HUES6 (cell line): ENCODE data around the gene ZXDC.

ENCODE experiments used
- H3K27ac ChIP-seq: 2 replicates; pipeline ENCODE4 v1.7.0; 2013; ENCODE audit warnings: low read depth, mild to moderate bottlenecking, low read length, inconsistent platforms
- H3K27me3 ChIP-seq: 2 replicates; pipeline ENCODE4 v1.6.1; 2013; ENCODE audit warnings: low read length; ENCODE audit not compliant: control insufficient read depth, insufficient read depth
- H3K36me3 ChIP-seq: 2 replicates; pipeline ENCODE4 v1.6.1; 2013; ENCODE audit warnings: low read length; ENCODE audit not compliant: control insufficient read depth, insufficient read depth
- H3K4me1 ChIP-seq: 2 replicates; pipeline ENCODE4 v1.6.1; 2013; ENCODE audit warnings: low read length; ENCODE audit not compliant: control insufficient read depth, insufficient read depth
- H3K4me3 ChIP-seq: 2 replicates; pipeline ENCODE4 v1.5.1; 2013; ENCODE audit warnings: low read depth, low read length
- H3K9ac ChIP-seq: one replicate; pipeline ENCODE4 v1.6.1; 2013; ENCODE audit warnings: mild to moderate bottlenecking, low read length
- H3K9me3 ChIP-seq: 2 replicates; pipeline ENCODE4 v1.6.1; 2013; ENCODE audit warnings: low read depth, low read length; ENCODE audit not compliant: control insufficient read depth, insufficient read depth

ZXDC gene

GRCh38 chr3:126459111-126459762, 16.5 kb downstream of the ZXDC start:
- Histone ChIP-seq H3K4me1 (no peaks in the 10 kb centered on the region), H3K27ac (no peak overlapping the region), H3K9ac (no peak overlapping the region), H3K9me3 (no peaks in the 10 kb centered on the region), H3K27me3 (no peaks in the 10 kb centered on the region), H3K4me3 (no peak overlapping the region), H3K36me3 (peaks cover 88% of the 10 kb centered on the region)

GRCh38 chr3:126456766-126457388, 18.8 kb downstream of the ZXDC start:
- Histone ChIP-seq H3K4me3 (no peak overlapping the region), H3K27me3 (no peaks in the 10 kb centered on the region), H3K27ac (no peak overlapping the region), H3K4me1 (no peaks in the 10 kb centered on the region), H3K36me3 (peaks cover 85% of the 10 kb centered on the region), H3K9ac (no peak overlapping the region), H3K9me3 (no peaks in the 10 kb centered on the region)

GRCh38 chr3:126456211-126456610, 19.5 kb downstream of the ZXDC start:
- no peak overlapping the region for H3K27ac ChIP-seq
- no peak overlapping the region for H3K4me3 ChIP-seq
- no peak overlapping the region for H3K9ac ChIP-seq
- no peaks in the 10 kb centered on the region for H3K9me3 ChIP-seq
- no peaks in the 10 kb centered on the region for H3K4me1 ChIP-seq
- H3K36me3 ChIP-seq = peaks cover 84% of the 10 kb centered on the region
- no peaks in the 10 kb centered on the region for H3K27me3 ChIP-seq

- no peak overlapping the region for H3K9ac ChIP-seq
- H3K36me3 ChIP-seq = peaks cover 84% of the 10 kb centered on the region
- no peak overlapping the region for H3K4me3 ChIP-seq
- no peaks in the 10 kb centered on the region for H3K4me1 ChIP-seq
- H3K27ac ChIP-seq = no peak overlapping the region
- H3K9me3 ChIP-seq = no peaks in the 10 kb centered on the region
- no peaks in the 10 kb centered on the region for H3K27me3 ChIP-seq
These were observed 21.1 kb downstream of the ZXDC start for GRCh38 chr3:126454437-126455198.

- no peak overlapping the region for H3K27ac ChIP-seq
- no peaks in the 10 kb centered on the region for H3K9me3 ChIP-seq
- no peaks in the 10 kb centered on the region for H3K4me1 ChIP-seq
- H3K4me3 ChIP-seq = no peak overlapping the region
- H3K9ac ChIP-seq = no peak overlapping the region
- peaks cover 78% of the 10 kb centered on the region for H3K36me3 ChIP-seq
- no peaks in the 10 kb centered on the region for H3K27me3 ChIP-seq
These were observed 21.7 kb downstream of the ZXDC start for GRCh38 chr3:126454025-126454424.

- Histone ChIP-seq H3K4me1 (no peaks in the 10 kb centered on the region), H3K36me3 (peaks cover 68% of the 10 kb centered on the region)
These were observed 23.5 kb downstream of the ZXDC start for GRCh38 chr3:126452213-126452612.

GRCh38 chr3:126451511-126451910, 24.2 kb downstream of the ZXDC start:
- no peaks in the 10 kb centered on the region for H3K9me3 ChIP-seq
- H3K27ac ChIP-seq = no peak overlapping the region
- peaks cover 61% of the 10 kb centered on the region for H3K36me3 ChIP-seq
- no peaks in the 10 kb centered on the region for H3K27me3 ChIP-seq
- H3K4me3 ChIP-seq = no peak overlapping the region
- peaks cover 2% of the 10 kb centered on the region; the same call in 1 of the 2 replicates for H3K4me1 ChIP-seq
- no peak overlapping the region for H3K9ac ChIP-seq

More at GRCh38 chr3:126452213-126452612, 23.5 kb downstream of the ZXDC start:
- Histone ChIP-seq H3K9me3 (no peaks in the 10 kb centered on the region), H3K27me3 (no peaks in the 10 kb centered on the region), H3K27ac (no peak overlapping the region), H3K9ac (no peak overlapping the region), H3K4me3 (no peak overlapping the region)

- H3K27ac ChIP-seq = no peak overlapping the region
- peaks cover 5% of the 10 kb centered on the region; the same call in 1 of the 2 replicates for H3K4me1 ChIP-seq
- no peak overlapping the region for H3K9ac ChIP-seq
- no peak overlapping the region for H3K4me3 ChIP-seq
- no peaks in the 10 kb centered on the region for H3K9me3 ChIP-seq
- H3K27me3 ChIP-seq = no peaks in the 10 kb centered on the region
- peaks cover 58% of the 10 kb centered on the region for H3K36me3 ChIP-seq
These were observed 24.9 kb downstream of the ZXDC start for GRCh38 chr3:126450744-126451143.

- no peaks in the 10 kb centered on the region for H3K9me3 ChIP-seq
- no peak overlapping the region for H3K27ac ChIP-seq
- H3K36me3 ChIP-seq = peaks cover 60% of the 10 kb centered on the region
- H3K9ac ChIP-seq = no peak overlapping the region
- peaks cover 5% of the 10 kb centered on the region; the same call in 1 of the 2 replicates for H3K4me1 ChIP-seq
- no peaks in the 10 kb centered on the region for H3K27me3 ChIP-seq
- H3K4me3 ChIP-seq = no peak overlapping the region
These were observed 25.5 kb downstream of the ZXDC start for GRCh38 chr3:126450219-126450618.

GRCh38 chr3:126449621-126450051, 26.1 kb downstream of the ZXDC start:
- H3K4me3 ChIP-seq = no peak overlapping the region
- H3K9me3 ChIP-seq = no peaks in the 10 kb centered on the region
- H3K9ac ChIP-seq = no peak overlapping the region
- no peaks in the 10 kb centered on the region for H3K27me3 ChIP-seq
- peaks cover 5% of the 10 kb centered on the region; the same call in 1 of the 2 replicates for H3K4me1 ChIP-seq
- H3K36me3 ChIP-seq = peaks cover 54% of the 10 kb centered on the region
- no peak overlapping the region for H3K27ac ChIP-seq

- Histone ChIP-seq H3K4me3 (no peak overlapping the region), H3K27ac (no peak overlapping the region), H3K27me3 (no peaks in the 10 kb centered on the region), H3K4me1 (peaks cover 5% of the 10 kb centered on the region; the same call in 1 of the 2 replicates), H3K36me3 (peaks cover 48% of the 10 kb centered on the region), H3K9me3 (no peaks in the 10 kb centered on the region), H3K9ac (no peak overlapping the region)
These were observed 26.9 kb downstream of the ZXDC start for GRCh38 chr3:126448893-126449180.
